ENCODE measurements around the gene SUSD2. TPM values are rescaled to one million over a fixed set of nuclear protein-coding genes. Genes with fewer than 3 reads are reported as not detected.
A peak's percentile ranks its signal among the peaks of the same experiment; 100 is the strongest.

The SUSD2 gene
- total RNA-seq, 4 donors from 2014 or later, result 10.7 to 367 (median 209) TPM

- H3K36me3 ChIP-seq, result no peaks in the 10 kb centered on the region
- H3K27me3 ChIP-seq, result no peaks in the 10 kb centered on the region
- H3K4me1 ChIP-seq, result peaks cover 0 to 46% (median 39%) of the 10 kb centered on the region in 4 donors
- peak overlapping the region; percentile 85 to 97 (median 86) for H3K27ac ChIP-seq
- no peak for TF ChIP-seq POLR2A (IDR thresholded peaks at IDR 0.05)
- no peak for TF ChIP-seq CTCF (IDR thresholded peaks at IDR 0.05)
- no peak overlapping the region for H3K4me3 ChIP-seq
- H3K9me3 ChIP-seq, result no peaks in the 10 kb centered on the region
- DNase-seq, result no peak
Measured at GRCh38 chr22:24154826-24155225, 26.5 kb upstream of the SUSD2 start.

GRCh38 chr22:24155627-24156140, 25.6 kb upstream of the SUSD2 start:
- Histone ChIP-seq H3K9me3 (no peaks in the 10 kb centered on the region), H3K4me1 (peaks cover 0 to 46% (median 39%) of the 10 kb centered on the region in 4 donors), H3K27me3 (no peaks in the 10 kb centered on the region), H3K4me3 (peak overlapping the region; percentile 60 to 72 (median 72)), H3K27ac (peak overlapping the region; percentile 77 to 97 (median 86)), H3K36me3 (no peaks in the 10 kb centered on the region)
- TF ChIP-seq CTCF (IDR thresholded peaks at IDR 0.05) (peak in 4 of 6 experiments; percentile 25 to 45 (median 42)), POLR2A (IDR thresholded peaks at IDR 0.05) (peak in 1 of 2 donors; percentile 24)
- peak; percentile 76 to 84 (median 79) for DNase-seq

GRCh38 chr22:24156141-24156912, 25.0 kb upstream of the SUSD2 start:
- peak; percentile 49 to 64 (median 64) for DNase-seq
- H3K27me3 ChIP-seq, result no peaks in the 10 kb centered on the region
- H3K4me3 ChIP-seq, result peak overlapping the region; percentile 60 to 72 (median 72)
- peaks cover 0 to 46% (median 39%) of the 10 kb centered on the region in 4 donors for H3K4me1 ChIP-seq
- no peaks in the 10 kb centered on the region for H3K9me3 ChIP-seq
- TF ChIP-seq CTCF (IDR thresholded peaks at IDR 0.05) (no peak), POLR2A (IDR thresholded peaks at IDR 0.05) (no peak)
- peak overlapping the region; percentile 77 to 97 (median 86) for H3K27ac ChIP-seq
- no peaks in the 10 kb centered on the region for H3K36me3 ChIP-seq

- H3K4me3 ChIP-seq, result peak overlapping the region; percentile 60 to 72 (median 72)
- no peak for TF ChIP-seq POLR2A (IDR thresholded peaks at IDR 0.05)
- peak; percentile 81 to 93 (median 90) for TF ChIP-seq CTCF (IDR thresholded peaks at IDR 0.05)
- no peaks in the 10 kb centered on the region for H3K27me3 ChIP-seq
- H3K4me1 ChIP-seq, result peaks cover 0 to 46% (median 39%) of the 10 kb centered on the region in 4 donors
- DNase-seq, result peak; percentile 90 to 97 (median 97)
- peaks cover 0 to 3% (median 0%) of the 10 kb centered on the region in 3 donors for H3K36me3 ChIP-seq
- no peaks in the 10 kb centered on the region for H3K9me3 ChIP-seq
- peak overlapping the region; percentile 77 to 97 (median 86) for H3K27ac ChIP-seq
Measured at GRCh38 chr22:24156913-24157821, 24.1 kb upstream of the SUSD2 start.

- H3K27ac ChIP-seq, result peak overlapping the region; percentile 57 to 97 (median 82)
- DNase-seq, result peak in 1 of 3 donors; percentile 55
- H3K4me3 ChIP-seq, result peak overlapping the region in 2 of 4 donors; percentile 72
- H3K36me3 ChIP-seq, result peaks cover 0 to 10% (median 0%) of the 10 kb centered on the region in 3 donors
- H3K27me3 ChIP-seq, result no peaks in the 10 kb centered on the region
- TF ChIP-seq POLR2A (IDR thresholded peaks at IDR 0.05) (no peak), CTCF (IDR thresholded peaks at IDR 0.05) (no peak)
- H3K9me3 ChIP-seq, result no peaks in the 10 kb centered on the region
- peaks cover 0 to 46% (median 38%) of the 10 kb centered on the region in 4 donors for H3K4me1 ChIP-seq
Measured at GRCh38 chr22:24157822-24158135, 23.5 kb upstream of the SUSD2 start.

All from Peyer's patch (tissue), 4 donors.